Measurements from ENCODE around the gene MOBP.

MOBP gene

DNA sequence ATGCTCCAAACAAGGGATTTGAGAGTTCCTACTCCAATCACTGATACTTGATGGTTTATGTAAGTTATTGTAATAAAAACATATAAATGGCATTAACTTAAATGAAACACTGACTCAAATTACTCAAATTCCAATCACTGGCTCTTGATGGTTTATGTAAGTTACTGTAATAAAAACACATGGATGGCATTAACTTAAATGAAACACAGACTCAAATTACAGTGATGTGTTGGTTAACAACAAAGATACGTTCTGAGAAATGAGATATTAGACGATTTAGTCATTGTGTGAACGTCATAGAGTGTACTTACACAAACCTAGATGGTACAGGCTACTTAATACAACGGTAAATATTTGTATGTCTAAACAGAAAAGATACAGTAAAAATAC lies 6.6 kb downstream of the MOBP start:
- ChIA-PET CTCF (no interaction called here), POLR2A (no interaction called here)
- no peak for DNase-seq (ENCODE audit: extremely low spot score)
- TF ChIP-seq FOXA1 (IDR thresholded peaks at IDR 0.05) (no peak), NFRKB (IDR thresholded peaks at IDR 0.05) (no peak), ARNT (IDR thresholded peaks at IDR 0.05) (no peak), ZNF384 (IDR thresholded peaks at IDR 0.05) (no peak), L3MBTL2 (conservative IDR thresholded peaks at IDR 0.05) (no peak), ELF4 (IDR thresholded peaks at IDR 0.05) (no peak), SP1 (IDR thresholded peaks at IDR 0.05) (no peak), FOXM1 (IDR thresholded peaks at IDR 0.05; ENCODE audit: borderline replicate concordance) (no peak)
- TF ChIP-seq, protein P1, sequence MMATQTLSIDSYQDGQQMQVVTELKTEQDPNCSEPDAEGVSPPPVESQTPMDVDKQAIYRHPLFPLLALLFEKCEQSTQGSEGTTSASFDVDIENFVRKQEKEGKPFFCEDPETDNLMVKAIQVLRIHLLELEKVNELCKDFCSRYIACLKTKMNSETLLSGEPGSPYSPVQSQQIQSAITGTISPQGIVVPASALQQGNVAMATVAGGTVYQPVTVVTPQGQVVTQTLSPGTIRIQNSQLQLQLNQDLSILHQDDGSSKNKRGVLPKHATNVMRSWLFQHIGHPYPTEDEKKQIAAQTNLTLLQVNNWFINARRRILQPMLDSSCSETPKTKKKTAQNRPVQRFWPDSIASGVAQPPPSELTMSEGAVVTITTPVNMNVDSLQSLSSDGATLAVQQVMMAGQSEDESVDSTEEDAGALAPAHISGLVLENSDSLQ (IDR thresholded peaks at IDR 0.05) = no peak

DNA sequence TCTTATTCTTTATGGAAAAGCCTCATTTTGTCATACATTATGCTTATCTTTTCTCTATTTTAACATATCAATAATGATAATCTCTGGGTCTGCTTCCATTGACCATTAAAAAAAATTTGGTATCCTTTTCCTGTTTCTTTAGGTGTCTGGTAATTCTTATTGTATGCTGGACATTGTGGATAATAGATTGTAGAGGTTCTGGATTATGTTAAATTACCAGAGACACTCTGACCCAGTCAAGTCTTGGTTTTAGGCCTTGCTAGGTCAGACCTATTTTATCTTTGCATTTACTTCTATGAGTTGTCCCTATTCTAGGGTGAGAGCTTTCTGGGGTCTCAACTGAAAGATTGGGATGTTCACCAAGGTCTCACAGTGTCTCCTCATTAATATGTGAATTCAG lies 9.3 kb downstream of the MOBP start:
- DNase-seq (ENCODE audit: extremely low spot score) = no peak
- TF ChIP-seq HDGF (IDR thresholded peaks at IDR 0.05; ENCODE audit: borderline replicate concordance) (no peak), NFRKB (IDR thresholded peaks at IDR 0.05) (no peak), BHLHE40 (IDR thresholded peaks at IDR 0.05; ENCODE audit: borderline replicate concordance) (no peak), ZNF384 (IDR thresholded peaks at IDR 0.05) (no peak), ARNT (IDR thresholded peaks at IDR 0.05) (no peak), ELF4 (IDR thresholded peaks at IDR 0.05) (no peak), SUZ12 (IDR thresholded peaks at IDR 0.05) (no peak), SP1 (IDR thresholded peaks at IDR 0.05) (no peak), FOXK2 (IDR thresholded peaks at IDR 0.05) (no peak), LEF1 (IDR thresholded peaks at IDR 0.05; ENCODE audit: borderline replicate concordance) (no peak)
- ChIA-PET CTCF (no interaction called here), POLR2A (no interaction called here)

- DNase-seq (ENCODE audit: extremely low spot score) = no peak
- TF ChIP-seq ARNT (IDR thresholded peaks at IDR 0.05) = no peak
- no peak for TF ChIP-seq CTBP1 (IDR thresholded peaks at IDR 0.05; ENCODE audit: borderline replicate concordance)
- no peak for TF ChIP-seq TARDBP (IDR thresholded peaks at IDR 0.05)
- no peak for TF ChIP-seq ZNF384 (IDR thresholded peaks at IDR 0.05)
- TF ChIP-seq FOXK2 (IDR thresholded peaks at IDR 0.05) = no peak
- ChIA-PET CTCF (interaction anchor here (0.8 kb wide), 1 partner anchor 21 kb away, joined by 3 read pairs; no protein-coding TSS in a partner anchor), POLR2A (no interaction called here)
Observed at GRCh38 chr3:39478226-39478625, 10.7 kb downstream of the MOBP start.

DNA sequence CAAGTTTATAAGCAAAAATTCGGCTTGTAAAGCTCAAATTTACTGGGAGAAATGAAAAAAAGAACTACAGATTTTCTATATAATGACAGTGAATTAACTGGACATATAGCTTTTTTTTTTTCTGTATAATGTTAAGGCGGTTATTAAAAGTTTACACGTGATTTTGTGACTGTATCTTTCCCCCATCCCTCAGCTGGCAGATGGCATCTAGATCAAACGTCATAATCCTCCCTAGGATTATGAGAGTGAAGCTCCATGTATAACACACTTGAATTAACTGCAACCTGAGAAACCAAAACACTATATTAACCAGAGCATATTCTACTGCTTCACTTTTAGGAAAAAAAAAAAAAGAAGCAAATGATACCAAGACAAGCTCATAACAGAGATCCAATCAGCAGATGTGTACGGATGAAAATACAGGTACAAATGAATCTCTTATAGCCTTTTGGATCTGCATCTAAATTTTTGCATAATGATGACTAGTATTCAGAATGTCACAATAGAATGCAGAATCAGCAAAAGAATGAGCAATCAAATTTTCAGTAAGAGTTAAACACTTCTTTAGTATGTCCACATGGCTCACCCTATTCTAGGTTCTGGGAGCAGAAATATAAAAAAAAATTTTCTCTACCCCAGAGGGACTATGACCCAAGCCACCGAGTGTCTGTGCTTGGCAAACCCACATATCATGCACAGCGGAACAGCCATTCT lies 12.4 kb downstream of the MOBP start:
- no peak for TF ChIP-seq L3MBTL2 (conservative IDR thresholded peaks at IDR 0.05)
- no peak for TF ChIP-seq FOXM1 (IDR thresholded peaks at IDR 0.05; ENCODE audit: borderline replicate concordance)
- no peak for TF ChIP-seq FOXK2 (IDR thresholded peaks at IDR 0.05)
- no peak for TF ChIP-seq TARDBP (IDR thresholded peaks at IDR 0.05)
- no peak for TF ChIP-seq ZNF384 (IDR thresholded peaks at IDR 0.05)
- TF ChIP-seq ARNT (IDR thresholded peaks at IDR 0.05) = no peak
- TF ChIP-seq CTBP1 (IDR thresholded peaks at IDR 0.05; ENCODE audit: borderline replicate concordance) = no peak
- no peak for TF ChIP-seq BHLHE40 (IDR thresholded peaks at IDR 0.05; ENCODE audit: borderline replicate concordance)
- no peak for TF ChIP-seq NFRKB (IDR thresholded peaks at IDR 0.05)
- no peak for TF ChIP-seq ELF4 (IDR thresholded peaks at IDR 0.05)
- no peak for TF ChIP-seq SUZ12 (IDR thresholded peaks at IDR 0.05)
- TF ChIP-seq, protein P1 (IDR thresholded peaks at IDR 0.05) = no peak
- no peak for TF ChIP-seq LEF1 (IDR thresholded peaks at IDR 0.05; ENCODE audit: borderline replicate concordance)
- DNase-seq (ENCODE audit: extremely low spot score) = no peak
- ChIA-PET CTCF (interaction anchor here (0.6 kb wide), 1 partner anchor 326 kb away, joined by 3 read pairs; no protein-coding TSS in a partner anchor), POLR2A (no interaction called here)

DNA sequence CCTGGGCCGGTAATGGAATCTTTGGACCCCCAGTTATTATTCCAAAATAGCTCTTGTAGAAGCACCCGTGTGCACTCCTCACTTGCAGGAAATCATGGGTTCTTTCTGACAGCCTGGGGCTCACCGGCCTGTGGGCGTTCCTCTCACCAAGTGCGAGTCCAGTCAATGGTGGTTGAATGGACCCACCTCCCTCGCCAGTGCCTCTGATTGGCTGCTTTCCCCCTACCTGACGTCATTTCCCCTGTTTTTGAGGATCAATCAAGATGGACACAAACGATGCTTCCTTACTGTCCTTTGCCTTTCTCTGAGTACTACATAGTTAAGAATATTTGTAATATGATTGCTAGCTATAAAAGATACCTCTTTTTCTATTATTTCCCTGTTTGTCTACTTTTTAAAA lies 18.1 kb downstream of the MOBP start:
- ChIA-PET CTCF (no interaction called here), POLR2A (no interaction called here)
- TF ChIP-seq ARNT (IDR thresholded peaks at IDR 0.05) (no peak), FOXK2 (IDR thresholded peaks at IDR 0.05) (no peak), L3MBTL2 (conservative IDR thresholded peaks at IDR 0.05) (no peak), SUZ12 (IDR thresholded peaks at IDR 0.05) (no peak), TARDBP (IDR thresholded peaks at IDR 0.05) (no peak), SP1 (IDR thresholded peaks at IDR 0.05) (no peak), FOXA1 (IDR thresholded peaks at IDR 0.05) (no peak), FOXM1 (IDR thresholded peaks at IDR 0.05; ENCODE audit: borderline replicate concordance) (no peak), HDGF (IDR thresholded peaks at IDR 0.05; ENCODE audit: borderline replicate concordance) (no peak), BHLHE40 (IDR thresholded peaks at IDR 0.05; ENCODE audit: borderline replicate concordance) (no peak), CTBP1 (IDR thresholded peaks at IDR 0.05; ENCODE audit: borderline replicate concordance) (no peak), NFRKB (IDR thresholded peaks at IDR 0.05) (no peak), ELF4 (IDR thresholded peaks at IDR 0.05) (no peak)
- TF ChIP-seq, protein P1 (IDR thresholded peaks at IDR 0.05) = no peak
- DNase-seq (ENCODE audit: extremely low spot score) = no peak

GRCh38 chr3:39491014-39491413 lies 23.5 kb downstream of the MOBP start:
- no peak for TF ChIP-seq HDGF (IDR thresholded peaks at IDR 0.05; ENCODE audit: borderline replicate concordance)
- no peak for TF ChIP-seq FOXA1 (IDR thresholded peaks at IDR 0.05)
- no peak for TF ChIP-seq ARNT (IDR thresholded peaks at IDR 0.05)
- no peak for TF ChIP-seq CTBP1 (IDR thresholded peaks at IDR 0.05; ENCODE audit: borderline replicate concordance)
- TF ChIP-seq SUZ12 (IDR thresholded peaks at IDR 0.05) = no peak
- TF ChIP-seq, protein P1 (IDR thresholded peaks at IDR 0.05) = no peak
- TF ChIP-seq LEF1 (IDR thresholded peaks at IDR 0.05; ENCODE audit: borderline replicate concordance) = no peak
- no peak for TF ChIP-seq FOXK2 (IDR thresholded peaks at IDR 0.05)
- no peak for TF ChIP-seq TARDBP (IDR thresholded peaks at IDR 0.05)
- TF ChIP-seq NFRKB (IDR thresholded peaks at IDR 0.05) = no peak
- ChIA-PET CTCF (no interaction called here), POLR2A (no interaction called here)
- no peak for DNase-seq (ENCODE audit: extremely low spot score)
